Left lung (tissue), 10 donors: ENCODE measurements around the gene PRSS27. TPM values are rescaled to one million over a fixed set of nuclear protein-coding genes. Genes with fewer than 3 reads are reported as not detected.

Source experiments
- ATAC-seq: fragments of 200-7000 bp; cut with Tn5 transposase; one replicate; pipeline ENCODE4 v1.9.1; 2020; ENCODE audit warnings: moderate library complexity
- DNase-seq, 4 donors: peaks; one replicate each; pipeline ENCODE4 v3.0.0-alpha.2; 2013 to 2020
- H3K27ac ChIP-seq, 2 donors: fragments of 200-600 bp; sonication (generic) in 1 of 2; one replicate each; pipeline versions ENCODE4 v1.5.0 to v1.8.0; 2020 to 2021
- H3K27me3 ChIP-seq, 2 donors: fragments of 200-600 bp; sonication (generic) in 1 of 2; one replicate each; pipeline versions ENCODE4 v1.5.0 to v1.8.0; 2020 to 2021
- H3K36me3 ChIP-seq, 2 donors: fragments of 200-600 bp; sonication (generic) in 1 of 2; one replicate each; pipeline versions ENCODE4 v1.5.0 to v1.8.0; 2020 to 2021
- H3K4me1 ChIP-seq, 2 donors: fragments of 200-600 bp; one replicate each; pipeline ENCODE4 v1.8.0; 2021
- H3K4me3 ChIP-seq, 2 donors: fragments of 200-600 bp; sonication (generic) in 1 of 2; one replicate each; pipeline versions ENCODE4 v1.5.0 to v1.8.0; 2020 to 2021; ENCODE audit warnings: mild to moderate bottlenecking in 1 of 2
- H3K9me3 ChIP-seq, 2 donors: fragments of 200-600 bp; sonication (generic) in 1 of 2; one replicate each; pipeline versions ENCODE4 v1.5.0 to v1.8.0; 2020 to 2021
- intact Hi-C, 2 donors: fragments of 100-400 bp; cut with DNase I; formaldehyde crosslinking; loops; one replicate each; pipeline versions ENCODE4 v1.11.2 to v1.14.2; 2022
- polyA plus RNA-seq, 6 donors: library from polyadenylated mRNA; unstranded; fragments of 120-200 nt; gene quantifications; one replicate each; pipeline ENCODE4 v1.2.1, GENCODE V29; 2013; ENCODE audit not compliant: insufficient read length in 6 of 6
- total RNA-seq, 2 donors: library from RNA; stranded (reverse); fragmentation: NEBNext Ultra II Directional; extraction: Animal tissue kit (Norgen Biotek cat#: 25700); gene quantifications; one replicate each; pipeline ENCODE4 v1.2.1, GENCODE V29; 2021
- TF ChIP-seq, protein P1 (sequence below), 2 donors: fragments of 200-600 bp; sonication (generic) in 1 of 2; IDR thresholded peaks; one replicate each; pipeline versions ENCODE4 v1.5.0 to v1.8.0; 2021; ENCODE audit warnings: antibody characterized with exemption in 2 of 2
- donor health status: DM: no; HTN: yes; CAD: no.
- donor health status: DM: no; HTN: no; CAD: no.

PRSS27 gene
- total and polyA plus RNA-seq, 8 donors, result 0.45 to 3.3 (median 2.1) TPM

DNA sequence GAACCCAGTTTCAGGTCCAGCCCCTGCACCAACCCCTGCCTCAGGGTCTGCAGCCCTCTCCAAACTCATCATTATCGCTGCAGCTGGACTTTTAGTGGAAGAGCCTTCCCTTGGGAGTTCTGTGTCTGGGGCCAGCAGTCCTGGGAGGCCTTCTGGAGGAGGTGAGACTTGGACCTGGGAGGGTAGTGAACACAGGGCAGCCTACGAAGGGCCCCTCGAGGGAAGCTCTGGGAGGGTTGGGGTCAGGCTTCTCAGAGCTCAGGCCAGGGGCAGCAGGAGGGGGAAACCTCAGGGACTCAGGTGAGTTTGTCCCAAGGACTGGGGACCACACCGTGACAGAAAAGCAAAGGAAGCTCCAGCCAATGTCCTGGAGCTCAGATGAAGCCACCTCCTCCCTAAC is 21.1 kb upstream of the PRSS27 start:
- Histone ChIP-seq H3K4me1 (no peaks in the 10 kb centered on the region), H3K27ac (no peak overlapping the region), H3K9me3 (no peaks in the 10 kb centered on the region), H3K36me3 (no peaks in the 10 kb centered on the region), H3K27me3 (peaks cover 0 to 20% of the 10 kb centered on the region in 2 donors), H3K4me3 (no peak overlapping the region)
- ATAC-seq (no peak), DNase-seq (no peak)
- intact Hi-C loops, result no loop called here
- TF ChIP-seq, protein P1, sequence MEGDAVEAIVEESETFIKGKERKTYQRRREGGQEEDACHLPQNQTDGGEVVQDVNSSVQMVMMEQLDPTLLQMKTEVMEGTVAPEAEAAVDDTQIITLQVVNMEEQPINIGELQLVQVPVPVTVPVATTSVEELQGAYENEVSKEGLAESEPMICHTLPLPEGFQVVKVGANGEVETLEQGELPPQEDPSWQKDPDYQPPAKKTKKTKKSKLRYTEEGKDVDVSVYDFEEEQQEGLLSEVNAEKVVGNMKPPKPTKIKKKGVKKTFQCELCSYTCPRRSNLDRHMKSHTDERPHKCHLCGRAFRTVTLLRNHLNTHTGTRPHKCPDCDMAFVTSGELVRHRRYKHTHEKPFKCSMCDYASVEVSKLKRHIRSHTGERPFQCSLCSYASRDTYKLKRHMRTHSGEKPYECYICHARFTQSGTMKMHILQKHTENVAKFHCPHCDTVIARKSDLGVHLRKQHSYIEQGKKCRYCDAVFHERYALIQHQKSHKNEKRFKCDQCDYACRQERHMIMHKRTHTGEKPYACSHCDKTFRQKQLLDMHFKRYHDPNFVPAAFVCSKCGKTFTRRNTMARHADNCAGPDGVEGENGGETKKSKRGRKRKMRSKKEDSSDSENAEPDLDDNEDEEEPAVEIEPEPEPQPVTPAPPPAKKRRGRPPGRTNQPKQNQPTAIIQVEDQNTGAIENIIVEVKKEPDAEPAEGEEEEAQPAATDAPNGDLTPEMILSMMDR (IDR thresholded peaks at IDR 0.05), result no peak

DNA sequence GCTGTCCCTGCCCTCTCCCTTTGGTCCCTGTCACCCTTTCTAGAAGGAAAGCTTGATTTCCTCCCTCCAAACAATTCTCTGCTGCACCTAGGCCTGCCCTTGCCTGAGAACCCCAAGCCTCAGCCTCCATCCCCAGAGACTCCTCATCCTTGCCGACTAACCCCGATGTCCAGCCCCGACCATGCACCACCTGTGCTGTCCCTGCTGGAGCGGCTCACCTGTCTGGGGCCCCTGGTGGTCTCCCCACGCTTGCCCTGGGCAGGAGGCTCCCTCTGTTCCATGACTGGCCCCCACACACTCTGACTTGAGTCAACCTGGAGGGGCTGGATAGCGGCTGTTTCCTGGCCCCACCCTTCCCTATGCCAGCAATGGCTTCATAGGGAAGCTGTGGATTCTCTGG is 20.5 kb upstream of the PRSS27 start:
- Histone ChIP-seq H3K27ac (no peak overlapping the region), H3K4me3 (no peak overlapping the region), H3K36me3 (no peaks in the 10 kb centered on the region), H3K27me3 (peaks cover 0 to 20% of the 10 kb centered on the region in 2 donors), H3K4me1 (no peaks in the 10 kb centered on the region), H3K9me3 (no peaks in the 10 kb centered on the region)
- TF ChIP-seq, protein P1 (IDR thresholded peaks at IDR 0.05), result no peak
- intact Hi-C loops, result no loop called here
- DNase-seq, result no peak
- no peak for ATAC-seq

DNA sequence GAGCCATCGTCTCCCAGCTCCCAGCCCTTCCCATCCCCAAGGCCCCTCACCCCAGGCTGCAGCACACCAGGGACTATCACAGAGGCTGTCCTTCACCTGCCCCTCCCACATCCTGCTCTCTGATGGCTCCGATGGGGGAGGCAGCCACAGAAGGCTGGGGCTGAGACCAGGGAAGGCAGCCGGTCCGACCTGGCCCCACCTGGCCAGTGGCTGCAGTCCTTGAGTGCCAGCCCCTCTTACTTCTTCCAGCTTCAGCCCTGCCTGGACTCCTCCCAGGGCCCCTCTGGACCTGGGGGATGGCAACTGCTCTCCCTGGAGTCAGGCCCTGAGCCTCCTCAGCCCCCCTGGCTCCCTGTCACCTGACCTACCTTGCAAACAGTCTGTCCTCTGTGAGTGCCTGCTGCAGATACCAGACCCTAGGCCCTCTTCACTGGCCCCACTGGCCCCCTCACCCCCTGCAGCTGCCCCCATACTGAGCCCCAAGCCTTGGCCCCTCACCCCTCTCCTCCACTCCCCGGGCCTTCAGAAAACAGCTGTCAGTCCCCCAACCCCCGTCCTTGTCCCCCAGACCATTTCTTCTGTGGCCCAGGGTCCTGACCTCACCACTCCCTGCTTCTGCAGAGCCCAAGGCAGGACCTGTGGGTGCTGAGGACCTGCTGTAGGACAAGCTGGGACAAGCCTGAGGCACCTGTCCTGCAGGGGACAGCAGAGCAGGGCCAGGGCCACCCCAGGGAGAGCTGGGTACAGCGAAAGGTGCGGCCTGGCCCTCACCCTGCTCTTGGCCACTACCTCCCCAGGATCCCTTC is 19.8 kb upstream of the PRSS27 start:
- H3K4me1 ChIP-seq, result no peaks in the 10 kb centered on the region
- intact Hi-C loops, result no loop called here

DNA sequence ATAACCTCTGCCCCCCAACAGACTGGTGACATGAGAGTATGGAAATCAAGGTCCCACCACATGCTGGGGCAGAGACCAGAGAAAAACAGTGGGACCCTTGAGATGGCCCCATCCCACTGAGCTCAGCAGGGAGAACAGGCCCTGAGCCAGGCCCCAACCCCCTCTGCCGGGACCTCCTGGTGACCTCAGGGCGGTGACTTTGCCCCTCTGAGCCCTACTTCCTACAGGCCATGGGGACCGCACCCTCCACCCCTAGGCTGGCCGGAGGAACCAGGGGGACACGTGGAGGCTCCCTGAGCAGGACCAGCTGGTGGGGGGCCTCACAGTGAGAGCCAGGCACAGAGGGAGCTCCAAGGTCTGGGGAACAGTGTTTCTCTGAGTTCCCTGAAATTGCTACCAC is 18.6 kb upstream of the PRSS27 start:
- ATAC-seq (no peak), DNase-seq (peak in 1 of 4 donors; percentile 49)
- Histone ChIP-seq H3K4me3 (no peak overlapping the region), H3K27me3 (peaks cover 0 to 20% of the 10 kb centered on the region in 2 donors), H3K9me3 (no peaks in the 10 kb centered on the region), H3K4me1 (no peaks in the 10 kb centered on the region), H3K36me3 (no peaks in the 10 kb centered on the region), H3K27ac (no peak overlapping the region)
- TF ChIP-seq, protein P1 (IDR thresholded peaks at IDR 0.05), result no peak
- intact Hi-C loops, result no loop called here

More for the DNA sequence above, 19.8 kb upstream of the PRSS27 start:
- Histone ChIP-seq H3K27me3 (peaks cover 0 to 20% of the 10 kb centered on the region in 2 donors), H3K9me3 (no peaks in the 10 kb centered on the region), H3K4me3 (no peak overlapping the region), H3K27ac (no peak overlapping the region), H3K36me3 (no peaks in the 10 kb centered on the region)
- ATAC-seq (no peak), DNase-seq (peak in 1 of 4 donors; percentile 34)
- TF ChIP-seq, protein P1 (IDR thresholded peaks at IDR 0.05), result no peak

DNA sequence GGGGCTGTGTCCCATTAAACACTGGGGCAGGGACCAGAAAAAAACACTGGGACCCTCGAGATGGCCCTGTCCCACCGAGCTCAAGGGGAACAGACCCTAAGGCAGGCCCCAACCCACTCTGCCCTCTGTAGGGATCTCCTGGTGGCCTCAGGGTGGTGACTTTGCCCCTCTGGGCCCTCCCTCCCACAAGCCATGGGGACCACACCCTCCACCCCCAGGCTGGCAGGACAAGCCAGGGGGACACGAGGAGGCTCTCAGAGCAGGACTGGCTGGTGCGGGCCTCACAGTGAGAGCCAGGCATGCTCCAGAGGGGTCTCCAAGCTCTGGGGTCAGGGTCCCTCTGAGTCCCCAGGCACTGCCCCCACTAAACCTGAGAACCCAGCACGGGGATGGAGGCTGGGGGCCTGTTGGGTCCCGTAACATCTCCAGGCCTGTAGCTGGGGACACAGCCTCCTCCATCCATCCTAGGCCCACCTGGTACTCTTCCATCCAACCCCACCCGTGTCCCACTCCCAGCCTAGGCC is 17.9 kb upstream of the PRSS27 start:
- H3K9me3 ChIP-seq, result no peaks in the 10 kb centered on the region
- no peaks in the 10 kb centered on the region for H3K4me1 ChIP-seq
- peak in 1 of 4 donors; percentile 44 for DNase-seq
- TF ChIP-seq, protein P1 (IDR thresholded peaks at IDR 0.05), result no peak
- intact Hi-C loops, result no loop called here
- H3K27ac ChIP-seq, result no peak overlapping the region
- no peak for ATAC-seq
- H3K36me3 ChIP-seq, result no peaks in the 10 kb centered on the region
- H3K4me3 ChIP-seq, result no peak overlapping the region
- H3K27me3 ChIP-seq, result peaks cover 0 to 20% of the 10 kb centered on the region in 2 donors
